ENCODE data around the gene MAPKAP1.
A peak's percentile ranks its signal among the peaks of the same experiment; 100 is the strongest.

Gene MAPKAP1

DNA sequence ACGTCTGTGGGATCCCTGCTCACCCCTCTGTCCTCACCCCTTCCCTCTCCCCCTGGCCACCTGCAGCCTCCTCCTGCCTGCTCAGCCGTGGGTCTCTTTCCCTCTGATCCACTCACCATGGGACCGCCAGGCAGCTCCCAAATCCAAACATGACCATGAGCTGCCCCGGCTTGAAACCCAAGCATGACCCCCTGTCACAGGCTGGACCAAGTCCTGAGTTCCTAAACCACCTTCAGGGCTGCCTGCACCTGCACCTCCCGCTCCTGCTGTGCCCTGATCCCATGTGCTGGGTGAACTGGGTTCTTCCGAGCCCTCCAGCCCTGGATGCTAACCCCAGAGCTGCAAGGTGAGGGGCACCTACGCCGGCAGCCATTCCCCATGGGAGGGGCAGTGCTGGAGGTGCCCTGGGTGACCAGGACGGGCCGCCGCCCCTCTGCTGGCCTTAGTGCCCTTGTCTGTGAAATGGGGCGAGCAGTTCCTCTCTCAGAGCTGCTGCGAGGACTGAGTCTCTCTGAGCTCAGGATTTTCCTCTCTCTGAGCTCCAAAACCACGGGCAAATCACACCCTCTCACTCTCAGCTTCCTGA lies 295.7 kb downstream of the MAPKAP1 start:
- Histone ChIP-seq H3K27me3 (replicated peaks) (no peaks in the 10 kb centered on the region), H3K4me3 (ENCODE audit: low read depth, low read length) (no peak overlapping the region), H3K36me3 (replicated peaks) (no peaks in the 10 kb centered on the region), H3K27ac (no peak overlapping the region)
- in situ Hi-C loops (cut with HindIII; ENCODE audit: low pct_ligation_motif_present, low sequenced_read_pairs), result no loop called here
- no peak for DNase-seq
- TF ChIP-seq CTCF (IDR thresholded peaks at IDR 0.05; ENCODE audit: low read depth, low read length, missing control alignments), result no peak

DNA sequence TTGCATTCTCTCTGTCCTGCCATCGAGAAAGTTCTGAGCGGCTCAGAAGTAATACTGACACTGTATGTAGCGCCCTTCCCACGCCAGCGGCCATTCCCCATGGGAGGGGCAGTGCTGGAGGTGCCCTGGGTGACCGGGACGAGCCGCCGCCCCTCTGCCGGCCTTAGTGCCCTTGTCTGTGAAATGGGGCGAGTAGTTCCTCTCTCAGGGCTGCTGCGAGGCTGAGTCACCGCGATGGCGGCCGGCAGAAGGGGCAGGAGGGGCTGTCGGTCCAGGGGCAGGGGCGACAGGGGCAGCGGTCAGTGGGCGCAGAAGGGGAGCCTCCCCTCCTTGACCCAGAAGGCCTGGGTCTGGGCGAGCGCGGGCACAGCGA lies 296.5 kb downstream of the MAPKAP1 start:
- no peak overlapping the region for H3K4me3 ChIP-seq (ENCODE audit: low read depth, low read length)
- DNase-seq, result no peak
- TF ChIP-seq CTCF (IDR thresholded peaks at IDR 0.05; ENCODE audit: low read depth, low read length, missing control alignments), result no peak
- no peak overlapping the region for H3K27ac ChIP-seq
- H3K27me3 ChIP-seq (replicated peaks), result no peaks in the 10 kb centered on the region
- in situ Hi-C loops (cut with HindIII; ENCODE audit: low pct_ligation_motif_present, low sequenced_read_pairs), result no loop called here
- H3K36me3 ChIP-seq (replicated peaks), result no peaks in the 10 kb centered on the region

DNA sequence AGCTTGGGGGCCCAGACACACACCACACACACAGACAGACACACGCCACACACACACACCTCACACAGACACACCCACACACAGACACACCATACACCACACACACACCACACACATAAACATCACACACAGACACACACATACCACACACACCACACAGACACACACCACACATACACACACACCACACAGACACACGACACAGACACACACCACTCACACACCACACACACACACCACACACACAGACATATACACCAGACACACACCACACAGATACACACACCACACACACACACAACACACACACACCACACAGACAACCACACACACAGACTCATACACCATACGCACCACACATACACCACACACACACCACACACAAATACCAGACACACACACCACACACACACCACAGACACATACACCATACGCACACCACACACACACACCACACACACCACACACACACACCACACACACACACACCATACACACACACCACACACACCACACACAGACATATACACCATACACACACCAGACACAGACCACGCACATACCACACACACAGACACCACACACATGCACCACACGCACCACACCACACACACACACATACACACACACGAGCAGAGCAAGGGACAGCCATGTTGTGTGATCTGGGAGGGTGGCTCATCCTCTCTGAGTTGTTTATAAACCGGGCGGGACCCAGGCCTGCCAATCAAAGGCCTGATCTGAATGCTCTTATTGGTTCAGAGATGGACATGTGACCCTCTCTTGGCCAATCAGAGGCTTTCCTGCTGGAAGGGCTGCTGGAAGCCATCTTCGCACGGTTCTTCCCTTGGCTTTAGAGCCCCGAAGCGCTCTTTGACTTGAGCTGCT lies 297.1 kb downstream of the MAPKAP1 start:
- peak; percentile 40 for DNase-seq
- H3K36me3 ChIP-seq (replicated peaks), result no peaks in the 10 kb centered on the region
- in situ Hi-C loops (cut with HindIII; ENCODE audit: low pct_ligation_motif_present, low sequenced_read_pairs), result no loop called here
- H3K27me3 ChIP-seq (replicated peaks), result no peaks in the 10 kb centered on the region
- no peak overlapping the region for H3K27ac ChIP-seq
- TF ChIP-seq CTCF (IDR thresholded peaks at IDR 0.05; ENCODE audit: low read depth, low read length, missing control alignments), result no peak
- no peak overlapping the region for H3K4me3 ChIP-seq (ENCODE audit: low read depth, low read length)

DNA sequence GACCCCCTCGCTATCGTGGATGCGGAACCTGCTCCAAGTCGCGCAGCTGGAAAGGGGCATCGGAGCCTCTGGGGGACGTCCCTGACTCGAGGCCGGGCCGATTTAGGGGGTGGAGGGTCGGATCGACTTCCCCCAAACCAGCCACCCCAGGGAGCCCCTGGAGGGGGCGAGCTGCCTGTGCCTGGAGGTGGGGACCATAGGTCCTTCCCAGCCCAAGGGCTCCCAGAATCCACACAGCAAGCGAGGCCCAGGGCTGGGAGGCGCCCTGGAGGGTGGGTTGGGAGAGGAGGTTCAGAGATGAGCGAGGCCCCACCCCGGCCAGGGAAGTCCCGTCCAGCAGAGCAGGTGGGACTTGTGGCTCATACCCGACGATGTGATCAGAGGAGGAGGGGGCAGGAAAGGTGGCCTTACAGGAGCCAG lies 297.8 kb downstream of the MAPKAP1 start:
- TF ChIP-seq CTCF (IDR thresholded peaks at IDR 0.05; ENCODE audit: low read depth, low read length, missing control alignments), result no peak
- Histone ChIP-seq H3K4me3 (ENCODE audit: low read depth, low read length) (no peak overlapping the region), H3K27me3 (replicated peaks) (no peaks in the 10 kb centered on the region), H3K27ac (no peak overlapping the region), H3K36me3 (replicated peaks) (no peaks in the 10 kb centered on the region)
- no peak for DNase-seq
- in situ Hi-C loops (cut with HindIII; ENCODE audit: low pct_ligation_motif_present, low sequenced_read_pairs), result no loop called here

- Histone ChIP-seq H3K27me3 (replicated peaks) (no peaks in the 10 kb centered on the region), H3K27ac (peak overlapping the region; percentile 16), H3K36me3 (replicated peaks) (no peaks in the 10 kb centered on the region), H3K4me3 (ENCODE audit: low read depth, low read length) (peak overlapping the region; percentile 60)
- peak; percentile 51 for DNase-seq
- in situ Hi-C loops (cut with HindIII; ENCODE audit: low pct_ligation_motif_present, low sequenced_read_pairs), result no loop called here
- peak; percentile 82 for TF ChIP-seq CTCF (IDR thresholded peaks at IDR 0.05; ENCODE audit: low read depth, low read length, missing control alignments)
Measured at GRCh38 chr9:125407974-125408900, 298.8 kb downstream of the MAPKAP1 start.
